ENCODE measurements around the gene POLR1H. TPM values are rescaled to one million over a fixed set of nuclear protein-coding genes. Genes with fewer than 3 reads are reported as not detected.

The POLR1H gene
- total RNA-seq, result 34.3 and 54.7 TPM in 2 replicates

GRCh38 chr6:30061092-30061857, at the start of gene POLR1H:
Gene POLR1H (plus strand): TSS chr6:30061265. CDS start chr6:30061525, 260 bp downstream.

GRCh38 chr6:30066577-30067459, 5.8 kb downstream of the POLR1H start, which contains the start of gene PPP1R11:
Gene PPP1R11 (plus strand): TSS chr6:30067198. CDS start chr6:30067411, 213 bp downstream.

GRCh38 chr6:30075094-30075789, 14.2 kb downstream of the POLR1H start, which contains the start of gene RNF39:
Gene RNF39 (minus strand): TSS chr6:30075769. CDS start chr6:30075585, 184 bp downstream.

GRCh38 chr6:30113003-30113759, 52.1 kb downstream of the POLR1H start, which contains the start of gene TRIM31:
Gene TRIM31 (minus strand): TSS chr6:30113090. CDS start chr6:30112805, 285 bp downstream.

Other genes starting within 250 kb of the POLR1H start
- gene HLA-G, start 233.4 kb upstream of the POLR1H start, total RNA-seq, result 5.9 and 9.1 TPM in 2 replicates
- 174 and 178 TPM in 2 replicates for gene HLA-A, start 118.7 kb upstream of the POLR1H start, total RNA-seq
- 36.7 and 39.9 TPM in 2 replicates for gene PPP1R11, start 5.9 kb downstream of the POLR1H start, total RNA-seq
- 3.3 and 4.9 TPM in 2 replicates for gene RNF39, start 14.5 kb downstream of the POLR1H start, total RNA-seq
- gene TRIM31, start 51.8 kb downstream of the POLR1H start, total RNA-seq, result 0.05 TPM in 1 of 2 replicates, not detected in the other
- gene TRIM40, start 74.9 kb downstream of the POLR1H start, total RNA-seq, result not detected in 2 replicates
- not detected in 2 replicates for gene TRIM10, start 99.9 kb downstream of the POLR1H start, total RNA-seq
- gene TRIM15, start 102.3 kb downstream of the POLR1H start, total RNA-seq, result not detected in 2 replicates
- 47.3 and 59.0 TPM in 2 replicates for gene TRIM26, start 152.1 kb downstream of the POLR1H start, total RNA-seq